ENCODE results near the gene PTPRN2.

Gene PTPRN2

DNA sequence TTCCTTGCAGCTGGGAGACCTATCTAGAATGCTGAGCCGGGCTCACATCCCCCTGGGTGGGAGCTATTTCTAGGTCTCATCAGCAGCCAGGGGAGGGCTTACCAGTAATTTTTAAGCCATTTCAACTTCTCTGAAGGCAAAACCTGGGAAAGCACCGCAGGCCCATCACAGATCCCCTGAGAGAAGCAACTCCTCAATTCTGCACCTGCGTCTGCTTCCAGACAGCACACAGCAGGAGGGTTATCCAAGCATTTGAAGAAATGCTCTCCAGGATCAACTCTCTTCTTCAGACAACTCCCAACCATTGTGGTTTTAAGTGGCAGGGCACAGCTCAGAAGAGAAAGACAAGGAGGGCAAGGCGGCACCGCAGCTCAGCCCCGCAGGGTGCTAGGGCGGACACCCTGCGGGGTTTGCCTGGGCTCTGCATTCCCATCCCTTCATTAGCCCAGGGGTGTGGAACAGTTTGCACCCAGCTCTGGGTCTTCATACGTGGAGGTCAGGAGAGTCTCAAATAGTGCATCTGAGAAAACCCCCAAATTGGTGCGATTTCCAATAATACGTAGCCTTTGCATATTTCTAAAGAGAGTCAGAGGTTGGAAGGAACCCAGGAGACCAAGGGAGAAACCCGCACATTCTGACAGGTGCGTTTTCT is 632.1 kb downstream of the PTPRN2 start:
- no peak overlapping the region for H2AFZ ChIP-seq
- H3K79me2 ChIP-seq = no peaks in the 10 kb centered on the region
- H3K9me3 ChIP-seq (ENCODE audit: control insufficient read depth, low read length) = no peaks in the 10 kb centered on the region
- H3K9ac ChIP-seq = no peak overlapping the region
- H3K4me3 ChIP-seq (ENCODE audit: low read depth, low read length) = no peak overlapping the region
- no peaks in the 10 kb centered on the region for H3K27me3 ChIP-seq (ENCODE audit: control insufficient read depth, insufficient read depth, low read length)
- H3K4me1 ChIP-seq = no peaks in the 10 kb centered on the region
- H3K27ac ChIP-seq = no peak overlapping the region
- H3K36me3 ChIP-seq (ENCODE audit: control insufficient read depth, insufficient read depth, low read length) = no peaks in the 10 kb centered on the region
- H3K4me2 ChIP-seq (ENCODE audit: low read length) = no peak overlapping the region
- TF ChIP-seq, protein P1, sequence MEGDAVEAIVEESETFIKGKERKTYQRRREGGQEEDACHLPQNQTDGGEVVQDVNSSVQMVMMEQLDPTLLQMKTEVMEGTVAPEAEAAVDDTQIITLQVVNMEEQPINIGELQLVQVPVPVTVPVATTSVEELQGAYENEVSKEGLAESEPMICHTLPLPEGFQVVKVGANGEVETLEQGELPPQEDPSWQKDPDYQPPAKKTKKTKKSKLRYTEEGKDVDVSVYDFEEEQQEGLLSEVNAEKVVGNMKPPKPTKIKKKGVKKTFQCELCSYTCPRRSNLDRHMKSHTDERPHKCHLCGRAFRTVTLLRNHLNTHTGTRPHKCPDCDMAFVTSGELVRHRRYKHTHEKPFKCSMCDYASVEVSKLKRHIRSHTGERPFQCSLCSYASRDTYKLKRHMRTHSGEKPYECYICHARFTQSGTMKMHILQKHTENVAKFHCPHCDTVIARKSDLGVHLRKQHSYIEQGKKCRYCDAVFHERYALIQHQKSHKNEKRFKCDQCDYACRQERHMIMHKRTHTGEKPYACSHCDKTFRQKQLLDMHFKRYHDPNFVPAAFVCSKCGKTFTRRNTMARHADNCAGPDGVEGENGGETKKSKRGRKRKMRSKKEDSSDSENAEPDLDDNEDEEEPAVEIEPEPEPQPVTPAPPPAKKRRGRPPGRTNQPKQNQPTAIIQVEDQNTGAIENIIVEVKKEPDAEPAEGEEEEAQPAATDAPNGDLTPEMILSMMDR (IDR thresholded peaks at IDR 0.05) = no peak

DNA sequence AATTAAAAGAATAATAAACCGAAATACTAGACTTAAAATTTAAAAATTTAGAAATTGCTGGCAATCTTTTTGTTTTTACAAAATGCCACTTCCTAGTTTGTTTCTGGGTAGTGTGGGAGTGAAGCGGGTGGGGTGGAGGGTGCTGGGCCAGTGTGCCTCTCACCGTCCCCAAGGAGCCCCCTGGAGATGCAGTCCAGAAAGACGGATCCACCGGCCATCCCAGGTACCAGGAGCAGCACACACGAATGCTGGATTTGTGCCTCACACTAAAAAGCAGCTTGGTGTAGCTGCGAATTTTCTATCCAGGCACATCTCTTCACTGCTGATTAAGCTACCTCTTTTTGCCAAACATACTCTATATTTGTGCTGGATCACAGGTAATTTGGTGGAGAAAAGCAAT is 632.7 kb downstream of the PTPRN2 start:
- TF ChIP-seq, protein P1 (IDR thresholded peaks at IDR 0.05) = no peak
- H3K27me3 ChIP-seq (ENCODE audit: control insufficient read depth, insufficient read depth, low read length) = no peaks in the 10 kb centered on the region
- H3K79me2 ChIP-seq = no peaks in the 10 kb centered on the region

DNA sequence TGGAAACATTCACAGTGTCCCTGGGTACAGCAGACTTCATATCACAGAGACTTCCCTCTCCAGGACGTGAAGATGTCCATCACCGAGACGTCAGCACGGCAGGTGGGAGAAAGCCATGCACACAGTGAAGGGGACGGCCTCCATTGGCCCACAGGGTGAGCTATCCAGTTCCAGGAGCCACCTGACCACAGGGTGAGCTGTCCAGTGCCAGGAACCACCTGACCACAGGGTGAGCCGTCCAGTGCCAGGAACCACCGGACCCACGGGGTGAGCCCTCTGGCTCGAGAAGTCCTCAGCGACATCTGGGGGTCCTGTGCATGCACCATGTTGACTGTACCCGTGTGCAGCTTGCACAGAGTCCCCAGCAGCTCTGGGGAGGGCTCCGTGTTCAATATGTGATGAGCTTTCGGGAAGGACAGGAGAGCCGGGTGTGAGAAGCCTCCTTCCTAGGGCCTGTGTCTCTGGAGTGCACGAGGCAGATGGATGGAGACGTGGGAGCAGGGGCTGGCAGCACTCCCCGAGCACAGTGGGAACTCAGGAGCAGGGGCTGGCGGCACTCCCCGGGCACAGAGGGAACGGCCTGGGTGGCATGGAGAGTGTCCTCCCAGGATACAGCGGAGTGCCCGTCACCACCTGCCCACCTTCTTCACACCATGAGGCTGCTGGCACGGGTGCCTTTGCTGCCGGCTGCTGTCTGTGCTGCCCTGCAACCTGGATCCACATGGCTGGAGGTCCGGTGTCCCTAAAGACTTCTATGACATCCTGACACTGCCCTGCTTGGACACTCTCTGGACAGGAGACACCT is 634.6 kb downstream of the PTPRN2 start:
- no peaks in the 10 kb centered on the region for H3K79me2 ChIP-seq
- no peak overlapping the region for H2AFZ ChIP-seq
- no peaks in the 10 kb centered on the region for H3K36me3 ChIP-seq (ENCODE audit: control insufficient read depth, insufficient read depth, low read length)
- no peak overlapping the region for H3K4me2 ChIP-seq (ENCODE audit: low read length)
- no peak overlapping the region for H3K9ac ChIP-seq
- no peak overlapping the region for H3K27ac ChIP-seq
- H3K9me3 ChIP-seq (ENCODE audit: control insufficient read depth, low read length) = no peaks in the 10 kb centered on the region
- H3K4me1 ChIP-seq = no peaks in the 10 kb centered on the region
- H3K4me3 ChIP-seq (ENCODE audit: low read depth, low read length) = no peak overlapping the region
- TF ChIP-seq, protein P1 (IDR thresholded peaks at IDR 0.05) = no peak
- H3K27me3 ChIP-seq (ENCODE audit: control insufficient read depth, insufficient read depth, low read length) = no peaks in the 10 kb centered on the region

More for the DNA sequence above, 632.7 kb downstream of the PTPRN2 start:
- no peak overlapping the region for H3K4me2 ChIP-seq (ENCODE audit: low read length)
- H3K9me3 ChIP-seq (ENCODE audit: control insufficient read depth, low read length) = no peaks in the 10 kb centered on the region
- H2AFZ ChIP-seq = no peak overlapping the region
- no peaks in the 10 kb centered on the region for H3K36me3 ChIP-seq (ENCODE audit: control insufficient read depth, insufficient read depth, low read length)
- no peak overlapping the region for H3K9ac ChIP-seq
- H3K27ac ChIP-seq = no peak overlapping the region
- no peaks in the 10 kb centered on the region for H3K4me1 ChIP-seq
- H3K4me3 ChIP-seq (ENCODE audit: low read depth, low read length) = no peak overlapping the region

DNA sequence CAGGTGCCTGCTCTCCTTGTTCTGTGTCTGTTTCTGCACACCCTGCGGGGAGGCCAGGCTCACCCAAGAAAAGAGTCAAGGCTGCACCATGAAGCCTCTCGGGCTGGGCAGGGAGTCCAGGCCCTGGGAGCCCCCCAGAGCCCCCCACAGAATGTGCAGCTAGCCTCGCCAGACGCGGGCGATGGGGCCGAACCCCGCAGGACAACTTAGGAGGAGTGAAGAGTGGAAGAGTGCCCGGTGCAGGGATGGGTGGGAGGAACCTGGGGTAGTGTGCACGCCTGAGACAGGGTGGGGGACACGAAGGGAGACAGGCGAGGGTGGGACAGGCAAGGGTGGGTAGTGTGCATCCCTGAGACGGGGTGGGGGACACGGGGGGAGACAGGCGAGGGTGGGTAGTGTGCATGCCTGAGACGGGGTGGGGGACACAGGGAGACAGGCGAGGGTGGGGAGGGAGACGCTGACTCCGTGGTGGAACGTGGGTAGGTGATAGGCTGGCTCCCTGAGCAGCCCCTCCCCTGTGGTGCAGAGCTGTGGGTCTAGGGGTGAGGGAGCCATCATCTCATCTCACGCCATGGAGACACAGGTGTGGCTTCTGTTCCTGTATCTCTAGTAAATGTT is 635.5 kb downstream of the PTPRN2 start:
- Histone ChIP-seq H3K9ac (no peak overlapping the region), H3K27me3 (ENCODE audit: control insufficient read depth, insufficient read depth, low read length) (no peaks in the 10 kb centered on the region)

More for the DNA sequence above, 635.5 kb downstream of the PTPRN2 start:
- H3K79me2 ChIP-seq = no peaks in the 10 kb centered on the region
- H3K27ac ChIP-seq = no peak overlapping the region
- H3K36me3 ChIP-seq (ENCODE audit: control insufficient read depth, insufficient read depth, low read length) = no peaks in the 10 kb centered on the region
- H2AFZ ChIP-seq = no peak overlapping the region
- H3K9me3 ChIP-seq (ENCODE audit: control insufficient read depth, low read length) = no peaks in the 10 kb centered on the region
- TF ChIP-seq, protein P1 (IDR thresholded peaks at IDR 0.05) = no peak
- H3K4me1 ChIP-seq = no peaks in the 10 kb centered on the region
- H3K4me2 ChIP-seq (ENCODE audit: low read length) = no peak overlapping the region
- no peak overlapping the region for H3K4me3 ChIP-seq (ENCODE audit: low read depth, low read length)

All from parathyroid adenoma (tissue), 2 donors.